A549 treated with CORT108297 at 1 μM for 4 hours (cell line): Measurements from ENCODE around the gene COMMD4. TPM values are rescaled to one million over a fixed set of nuclear protein-coding genes. Genes with fewer than 3 reads are reported as not detected.

Source experiments
- total RNA-seq: library from RNA; stranded (reverse); fragments of 200-300 nt; extraction: Qiagen RNA extraction; gene quantifications from 5 replicates; pipeline ENCODE4 v1.2.3, GENCODE V29; 2022

Gene COMMD4
- total RNA-seq = 187 to 207 TPM (median 198 TPM) in 5 replicates

GRCh38 chr15:75335705-75336355 lies at the start of gene COMMD4:
TSS of gene COMMD4 (plus strand) at chr15:75336063. CDS start at chr15:75336090, 27 bp downstream.

GRCh38 chr15:75346796-75347221 lies 10.9 kb downstream of the COMMD4 start, which contains the start of gene NEIL1:
TSS of gene NEIL1 (plus strand) at chr15:75347039. CDS start at chr15:75348906, 1,867 bp downstream.

GRCh38 chr15:75367913-75368688 lies 32.2 kb downstream of the COMMD4 start, which contains the start of gene MAN2C1:
TSS of gene MAN2C1 (minus strand) at chr15:75368607. CDS start at chr15:75368583, 24 bp downstream.

Other genes starting within 250 kb of the COMMD4 start
- 24.7 to 34.0 TPM (median 32.7 TPM) in 5 replicates for gene C15orf39, start 134.2 kb upstream of the COMMD4 start, total RNA-seq
- 0.05 TPM in 1 of 5 replicates, not detected in the others for gene GOLGA6C, start 77.7 kb upstream of the COMMD4 start, total RNA-seq
- 0.03 to 0.06 TPM (median 0.04 TPM) in 4 of 5 replicates, not detected in the other for gene GOLGA6D, start 53.2 kb upstream of the COMMD4 start, total RNA-seq
- gene NEIL1, start 11.0 kb downstream of the COMMD4 start, total RNA-seq = 1.7 to 4.4 TPM (median 3.6 TPM) in 5 replicates
- 55.4 to 101 TPM (median 86.6 TPM) in 5 replicates for gene MAN2C1, start 32.5 kb downstream of the COMMD4 start, total RNA-seq
- 24.1 to 35.5 TPM (median 31.9 TPM) in 5 replicates for gene SIN3A, start 115.6 kb downstream of the COMMD4 start, total RNA-seq
- 34.6 to 48.4 TPM (median 44.2 TPM) in 5 replicates for gene PTPN9, start 243.3 kb downstream of the COMMD4 start, total RNA-seq